GM23338 (cell line): ENCODE results near the gene KDM4B. TPM values are rescaled to one million over a fixed set of nuclear protein-coding genes. Genes with fewer than 3 reads are reported as not detected.

Experiments used
- ATAC-seq: fragments of 200-7000 bp; cut with Tn5 transposase; 3 replicates; pipeline ENCODE4 v1.9.1; 2020
- DNase-seq: peaks from one replicate; pipeline ENCODE4 v3.0.0-alpha.2; 2015; ENCODE audit warnings: low spot score
- H2AFZ ChIP-seq: fragments of 200-600 bp; sonication (generic); 2 replicates; pipeline ENCODE4 v1.8.0; 2016; ENCODE audit warnings: antibody characterized with exemption, mild to moderate bottlenecking, moderate library complexity
- H3F3A ChIP-seq: fragments of 200-600 bp; sonication (generic); replicated peaks from 2 replicates; pipeline ENCODE4 v1.8.0; 2017; ENCODE audit warnings: antibody characterized with exemption, mixed run types, low read depth
- H3K27ac ChIP-seq: fragments of 200-600 bp; sonication (generic); 2 replicates; pipeline ENCODE4 v1.6.1; 2016; ENCODE audit warnings: low read depth
- H3K27me3 ChIP-seq: fragments of 200-600 bp; sonication (generic); 2 replicates; pipeline ENCODE4 v1.8.0; 2016; ENCODE audit warnings: mild to moderate bottlenecking, mixed run types, moderate library complexity; ENCODE audit not compliant: insufficient read depth
- H3K36me3 ChIP-seq: fragments of 200-600 bp; sonication (generic); 2 replicates; pipeline ENCODE4 v1.8.0; 2016; ENCODE audit warnings: mild to moderate bottlenecking; ENCODE audit not compliant: insufficient read depth
- H3K4me1 ChIP-seq: fragments of 200-600 bp; sonication (generic); 2 replicates; pipeline ENCODE4 v1.8.0; 2016; ENCODE audit warnings: mild to moderate bottlenecking, moderate library complexity; ENCODE audit not compliant: insufficient read depth
- H3K4me2 ChIP-seq: fragments of 200-600 bp; sonication (generic); 2 replicates; pipeline ENCODE4 v1.7.1; 2017; ENCODE audit warnings: mixed run types
- H3K4me3 ChIP-seq: fragments of 200-600 bp; sonication (generic); 2 replicates; pipeline ENCODE4 v1.6.1; 2016; ENCODE audit warnings: mixed run types
- H3K79me2 ChIP-seq: fragments of 200-600 bp; sonication (generic); replicated peaks from 2 replicates; pipeline ENCODE4 v1.8.0; 2017; ENCODE audit warnings: mild to moderate bottlenecking; ENCODE audit not compliant: insufficient read depth
- H3K9me2 ChIP-seq: fragments of 200-600 bp; sonication (generic); 2 replicates; pipeline ENCODE4 v1.8.0; 2017; ENCODE audit not compliant: insufficient read depth
- H4K20me1 ChIP-seq: fragments of 200-600 bp; sonication (generic); replicated peaks from 2 replicates; pipeline ENCODE4 v1.8.0; 2017; ENCODE audit warnings: mild to moderate bottlenecking; ENCODE audit not compliant: insufficient read depth
- H3K27ac Mint-ChIP-seq: 2 replicates; pipeline ENCODE4 v1.8.0; 2020; ENCODE audit warnings: inconsistent platforms, mild to moderate bottlenecking, moderate library complexity, mixed read lengths
- H3K27me3 Mint-ChIP-seq: 3 replicates; pipeline ENCODE4 v1.8.0; 2022; ENCODE audit warnings: low read depth, mild to moderate bottlenecking, moderate library complexity, mixed read lengths, inconsistent platforms; ENCODE audit not compliant: insufficient read depth, poor library complexity
- H3K36me3 Mint-ChIP-seq: 3 replicates; pipeline ENCODE4 v1.8.0; 2021; ENCODE audit warnings: low read depth, mild to moderate bottlenecking, inconsistent platforms, moderate library complexity, mixed read lengths
- H3K4me1 Mint-ChIP-seq: 3 replicates; pipeline ENCODE4 v1.8.0; 2020; ENCODE audit warnings: mild to moderate bottlenecking, inconsistent platforms, mixed read lengths
- H3K4me3 Mint-ChIP-seq: 3 replicates; pipeline ENCODE4 v1.8.0; 2021; ENCODE audit warnings: moderate library complexity, mild to moderate bottlenecking, inconsistent platforms, mixed read lengths
- H3K9me3 Mint-ChIP-seq: 3 replicates; pipeline ENCODE4 v1.8.0; 2020; ENCODE audit warnings: moderate library complexity, mild to moderate bottlenecking, inconsistent platforms, mixed read lengths
- CREB1 ChIP-seq: fragments of 250-450 bp; sonication (Bioruptor Pico); IDR thresholded peaks from 2 replicates; pipeline ENCODE4 v1.5.0; 2020; ENCODE audit warnings: low read depth, mild to moderate bottlenecking, moderate library complexity
- NANOG ChIP-seq: IDR thresholded peaks from 2 replicates; pipeline ENCODE4 v1.6.1; 2016; ENCODE audit warnings: antibody characterized with exemption, borderline replicate concordance
- STAT1 ChIP-seq: IDR thresholded peaks from one replicate; pipeline ENCODE4 v1.6.1; 2016; ENCODE audit warnings: antibody characterized with exemption; ENCODE audit not compliant: unreplicated experiment
- polyA plus RNA-seq: library from polyadenylated mRNA; unstranded; fragments of >200 nt; fragmentation: Nextera tagmentation; extraction: Ambion mirVana; gene quantifications from 2 replicates; pipeline ENCODE4 v1.2.1, GENCODE V29; 2016
- total RNA-seq: library from RNA; depleted of rRNA; stranded (reverse); fragments of >200 nt; shearing (Covaris generic); gene quantifications from 2 replicates; pipeline ENCODE4 v1.2.3, GENCODE V29; 2014
- TF ChIP-seq, protein P1 (sequence below): fragments of 250-450 bp; sonication (Bioruptor Pico); IDR thresholded peaks from 2 replicates; pipeline ENCODE4 v1.5.0; 2020; ENCODE audit warnings: mild to moderate bottlenecking, moderate library complexity
- TF ChIP-seq, protein P2 (sequence below), 2 experiments: fragments of 200-600 bp in 1 of 2; sonication (generic) in 1 of 2; conservative IDR thresholded peaks; 2 replicates each; pipeline versions ENCODE4 v1.5.1 to v1.6.1; 2016 to 2017; ENCODE audit warnings: antibody characterized with exemption in 2 of 2, low read depth in 2 of 2, mild to moderate bottlenecking in 2 of 2, moderate library complexity in 1 of 2

The KDM4B gene
- total and polyA plus RNA-seq, 2 experiments from 2014 or later = 9.1 to 27.6 TPM

DNA sequence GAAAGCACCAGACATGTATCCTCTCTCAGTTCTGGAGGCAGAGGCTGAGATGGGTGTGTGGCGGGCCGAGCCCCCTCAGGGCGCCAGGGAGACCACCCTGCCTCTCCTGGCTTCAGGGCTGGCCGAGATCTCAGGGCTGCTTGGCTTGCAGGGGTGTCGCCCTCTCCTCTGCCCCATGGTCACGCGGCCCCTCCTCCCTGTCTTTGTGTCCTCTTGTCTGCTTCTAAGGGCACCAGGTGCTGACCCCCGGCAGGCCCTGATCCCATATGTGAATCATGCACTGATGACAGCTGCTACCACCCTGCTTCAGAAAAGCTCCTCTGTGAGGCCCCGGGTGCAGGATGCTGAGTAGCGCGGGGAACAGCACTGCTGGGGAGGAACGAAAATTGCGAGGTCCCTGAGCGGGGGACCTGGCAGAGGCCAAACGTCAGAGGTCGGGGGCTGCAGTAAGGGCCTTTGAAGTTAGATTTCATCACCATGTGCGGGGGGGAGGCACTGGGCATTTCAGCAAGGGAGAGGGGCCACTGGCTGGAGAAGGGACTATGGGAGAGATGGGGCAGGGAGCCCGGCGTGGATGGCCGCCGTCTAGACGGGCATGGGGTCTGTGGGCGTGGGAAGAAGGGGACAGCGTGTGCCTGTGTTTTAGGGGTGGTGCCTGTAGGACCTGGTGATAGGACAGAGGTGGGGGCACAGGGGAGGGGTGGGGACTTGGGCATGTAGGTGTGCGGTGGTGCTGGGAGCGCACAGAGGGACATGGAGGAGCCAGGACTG is 125.2 kb downstream of the KDM4B start (continued):
- TF ChIP-seq, protein P1, sequence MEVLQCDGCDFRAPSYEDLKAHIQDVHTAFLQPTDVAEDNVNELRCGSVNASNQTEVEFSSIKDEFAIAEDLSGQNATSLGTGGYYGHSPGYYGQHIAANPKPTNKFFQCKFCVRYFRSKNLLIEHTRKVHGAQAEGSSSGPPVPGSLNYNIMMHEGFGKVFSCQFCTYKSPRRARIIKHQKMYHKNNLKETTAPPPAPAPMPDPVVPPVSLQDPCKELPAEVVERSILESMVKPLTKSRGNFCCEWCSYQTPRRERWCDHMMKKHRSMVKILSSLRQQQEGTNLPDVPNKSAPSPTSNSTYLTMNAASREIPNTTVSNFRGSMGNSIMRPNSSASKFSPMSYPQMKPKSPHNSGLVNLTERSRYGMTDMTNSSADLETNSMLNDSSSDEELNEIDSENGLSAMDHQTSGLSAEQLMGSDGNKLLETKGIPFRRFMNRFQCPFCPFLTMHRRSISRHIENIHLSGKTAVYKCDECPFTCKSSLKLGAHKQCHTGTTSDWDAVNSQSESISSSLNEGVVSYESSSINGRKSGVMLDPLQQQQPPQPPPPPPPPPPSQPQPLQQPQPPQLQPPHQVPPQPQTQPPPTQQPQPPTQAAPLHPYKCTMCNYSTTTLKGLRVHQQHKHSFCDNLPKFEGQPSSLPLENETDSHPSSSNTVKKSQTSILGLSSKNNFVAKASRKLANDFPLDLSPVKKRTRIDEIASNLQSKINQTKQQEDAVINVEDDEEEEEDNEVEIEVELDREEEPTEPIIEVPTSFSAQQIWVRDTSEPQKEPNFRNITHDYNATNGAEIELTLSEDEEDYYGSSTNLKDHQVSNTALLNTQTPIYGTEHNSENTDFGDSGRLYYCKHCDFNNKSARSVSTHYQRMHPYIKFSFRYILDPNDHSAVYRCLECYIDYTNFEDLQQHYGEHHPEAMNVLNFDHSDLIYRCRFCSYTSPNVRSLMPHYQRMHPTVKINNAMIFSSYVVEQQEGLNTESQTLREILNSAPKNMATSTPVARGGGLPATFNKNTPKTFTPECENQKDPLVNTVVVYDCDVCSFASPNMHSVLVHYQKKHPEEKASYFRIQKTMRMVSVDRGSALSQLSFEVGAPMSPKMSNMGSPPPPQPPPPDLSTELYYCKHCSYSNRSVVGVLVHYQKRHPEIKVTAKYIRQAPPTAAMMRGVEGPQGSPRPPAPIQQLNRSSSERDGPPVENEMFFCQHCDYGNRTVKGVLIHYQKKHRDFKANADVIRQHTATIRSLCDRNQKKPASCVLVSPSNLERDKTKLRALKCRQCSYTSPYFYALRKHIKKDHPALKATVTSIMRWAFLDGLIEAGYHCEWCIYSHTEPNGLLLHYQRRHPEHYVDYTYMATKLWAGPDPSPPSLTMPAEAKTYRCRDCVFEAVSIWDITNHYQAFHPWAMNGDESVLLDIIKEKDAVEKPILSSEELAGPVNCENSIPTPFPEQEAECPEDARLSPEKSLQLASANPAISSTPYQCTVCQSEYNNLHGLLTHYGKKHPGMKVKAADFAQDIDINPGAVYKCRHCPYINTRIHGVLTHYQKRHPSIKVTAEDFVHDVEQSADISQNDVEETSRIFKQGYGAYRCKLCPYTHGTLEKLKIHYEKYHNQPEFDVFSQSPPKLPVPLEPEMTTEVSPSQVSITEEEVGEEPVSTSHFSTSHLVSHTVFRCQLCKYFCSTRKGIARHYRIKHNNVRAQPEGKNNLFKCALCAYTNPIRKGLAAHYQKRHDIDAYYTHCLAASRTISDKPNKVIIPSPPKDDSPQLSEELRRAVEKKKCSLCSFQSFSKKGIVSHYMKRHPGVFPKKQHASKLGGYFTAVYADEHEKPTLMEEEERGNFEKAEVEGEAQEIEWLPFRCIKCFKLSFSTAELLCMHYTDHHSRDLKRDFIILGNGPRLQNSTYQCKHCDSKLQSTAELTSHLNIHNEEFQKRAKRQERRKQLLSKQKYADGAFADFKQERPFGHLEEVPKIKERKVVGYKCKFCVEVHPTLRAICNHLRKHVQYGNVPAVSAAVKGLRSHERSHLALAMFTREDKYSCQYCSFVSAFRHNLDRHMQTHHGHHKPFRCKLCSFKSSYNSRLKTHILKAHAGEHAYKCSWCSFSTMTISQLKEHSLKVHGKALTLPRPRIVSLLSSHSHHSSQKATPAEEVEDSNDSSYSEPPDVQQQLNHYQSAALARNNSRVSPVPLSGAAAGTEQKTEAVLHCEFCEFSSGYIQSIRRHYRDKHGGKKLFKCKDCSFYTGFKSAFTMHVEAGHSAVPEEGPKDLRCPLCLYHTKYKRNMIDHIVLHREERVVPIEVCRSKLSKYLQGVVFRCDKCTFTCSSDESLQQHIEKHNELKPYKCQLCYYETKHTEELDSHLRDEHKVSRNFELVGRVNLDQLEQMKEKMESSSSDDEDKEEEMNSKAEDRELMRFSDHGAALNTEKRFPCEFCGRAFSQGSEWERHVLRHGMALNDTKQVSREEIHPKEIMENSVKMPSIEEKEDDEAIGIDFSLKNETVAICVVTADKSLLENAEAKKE (CRISPR knock-in tag) = no peak
- TF ChIP-seq, protein P2, sequence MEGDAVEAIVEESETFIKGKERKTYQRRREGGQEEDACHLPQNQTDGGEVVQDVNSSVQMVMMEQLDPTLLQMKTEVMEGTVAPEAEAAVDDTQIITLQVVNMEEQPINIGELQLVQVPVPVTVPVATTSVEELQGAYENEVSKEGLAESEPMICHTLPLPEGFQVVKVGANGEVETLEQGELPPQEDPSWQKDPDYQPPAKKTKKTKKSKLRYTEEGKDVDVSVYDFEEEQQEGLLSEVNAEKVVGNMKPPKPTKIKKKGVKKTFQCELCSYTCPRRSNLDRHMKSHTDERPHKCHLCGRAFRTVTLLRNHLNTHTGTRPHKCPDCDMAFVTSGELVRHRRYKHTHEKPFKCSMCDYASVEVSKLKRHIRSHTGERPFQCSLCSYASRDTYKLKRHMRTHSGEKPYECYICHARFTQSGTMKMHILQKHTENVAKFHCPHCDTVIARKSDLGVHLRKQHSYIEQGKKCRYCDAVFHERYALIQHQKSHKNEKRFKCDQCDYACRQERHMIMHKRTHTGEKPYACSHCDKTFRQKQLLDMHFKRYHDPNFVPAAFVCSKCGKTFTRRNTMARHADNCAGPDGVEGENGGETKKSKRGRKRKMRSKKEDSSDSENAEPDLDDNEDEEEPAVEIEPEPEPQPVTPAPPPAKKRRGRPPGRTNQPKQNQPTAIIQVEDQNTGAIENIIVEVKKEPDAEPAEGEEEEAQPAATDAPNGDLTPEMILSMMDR (conservative IDR thresholded peaks at IDR 0.05; ENCODE audit: low read depth in 2 of 2) = no peak
- no peak for TF ChIP-seq NANOG

DNA sequence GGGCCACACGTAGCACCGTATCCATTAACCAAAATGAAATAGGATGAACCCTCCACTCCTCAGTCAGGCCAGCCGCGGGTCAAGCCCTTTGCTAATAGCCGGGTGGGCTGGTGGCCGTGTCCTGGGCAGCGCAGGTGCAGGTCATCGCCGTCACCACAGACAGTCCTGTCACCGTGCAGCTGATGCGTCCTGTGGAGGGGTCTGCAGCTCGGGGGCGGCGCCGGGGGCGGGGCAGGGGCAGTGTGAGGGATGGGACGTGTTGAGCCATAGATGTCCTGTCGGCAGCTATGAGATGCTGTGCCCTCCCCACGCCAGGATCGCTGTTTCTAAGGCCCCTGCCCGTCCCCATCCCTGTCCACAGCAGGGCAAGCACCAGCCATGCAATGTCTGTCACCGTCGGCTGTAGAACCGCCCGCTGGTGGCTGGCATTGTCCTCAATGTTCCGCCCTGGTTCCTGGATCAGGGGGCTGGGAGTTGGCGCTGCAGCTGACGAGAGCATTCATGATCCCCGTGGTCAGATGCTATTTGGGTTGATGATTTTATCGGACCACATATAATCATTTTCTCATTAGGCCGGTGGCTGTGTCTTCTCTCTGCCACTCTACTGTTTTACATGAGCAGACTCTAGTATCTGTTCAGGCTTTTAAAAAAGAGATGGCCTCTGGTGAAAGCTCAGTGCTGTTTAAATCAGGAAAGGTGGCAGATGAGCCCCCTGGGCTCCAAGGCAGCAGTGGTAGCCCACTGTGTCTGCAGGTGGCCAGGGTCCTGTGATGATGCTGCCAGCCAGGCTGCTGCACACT is 126.1 kb downstream of the KDM4B start:
- no peak overlapping the region for H2AFZ ChIP-seq
- no peaks in the 10 kb centered on the region for H3K27me3 ChIP-seq
- H3F3A ChIP-seq = no peaks in the 10 kb centered on the region
- no peak for DNase-seq
- Mint-ChIP-seq H3K4me3 (no peak overlapping the region), H3K27me3 (peaks cover 16% of the 10 kb centered on the region), H3K4me1 (peaks cover 10% of the 10 kb centered on the region), H3K9me3 (peaks cover 15% of the 10 kb centered on the region), H3K27ac (no peak overlapping the region), H3K36me3 (peaks cover 33% of the 10 kb centered on the region)
- H3K9me2 ChIP-seq = no peaks in the 10 kb centered on the region
- H3K79me2 ChIP-seq = no peaks in the 10 kb centered on the region
- no peak for ATAC-seq
- H3K4me1 ChIP-seq = no peaks in the 10 kb centered on the region
- H4K20me1 ChIP-seq = no peaks in the 10 kb centered on the region
- H3K4me2 ChIP-seq = no peak overlapping the region
- H3K27ac ChIP-seq = no peak overlapping the region
- peaks cover 5% of the 10 kb centered on the region; the same call in 1 of the 2 replicates for H3K36me3 ChIP-seq
- no peak overlapping the region for H3K4me3 ChIP-seq
- TF ChIP-seq, protein P1 (CRISPR knock-in tag) = no peak
- TF ChIP-seq CREB1 (no peak), STAT1 (no peak)
